ENCODE measurements around the gene ASPG.
A peak's percentile ranks its signal among the peaks of the same experiment; 100 is the strongest.

ASPG gene

GRCh38 chr14:104135904-104136471 is 50.5 kb downstream of the ASPG start:
- no peak for DNase-seq (ENCODE audit: low spot score)

DNA sequence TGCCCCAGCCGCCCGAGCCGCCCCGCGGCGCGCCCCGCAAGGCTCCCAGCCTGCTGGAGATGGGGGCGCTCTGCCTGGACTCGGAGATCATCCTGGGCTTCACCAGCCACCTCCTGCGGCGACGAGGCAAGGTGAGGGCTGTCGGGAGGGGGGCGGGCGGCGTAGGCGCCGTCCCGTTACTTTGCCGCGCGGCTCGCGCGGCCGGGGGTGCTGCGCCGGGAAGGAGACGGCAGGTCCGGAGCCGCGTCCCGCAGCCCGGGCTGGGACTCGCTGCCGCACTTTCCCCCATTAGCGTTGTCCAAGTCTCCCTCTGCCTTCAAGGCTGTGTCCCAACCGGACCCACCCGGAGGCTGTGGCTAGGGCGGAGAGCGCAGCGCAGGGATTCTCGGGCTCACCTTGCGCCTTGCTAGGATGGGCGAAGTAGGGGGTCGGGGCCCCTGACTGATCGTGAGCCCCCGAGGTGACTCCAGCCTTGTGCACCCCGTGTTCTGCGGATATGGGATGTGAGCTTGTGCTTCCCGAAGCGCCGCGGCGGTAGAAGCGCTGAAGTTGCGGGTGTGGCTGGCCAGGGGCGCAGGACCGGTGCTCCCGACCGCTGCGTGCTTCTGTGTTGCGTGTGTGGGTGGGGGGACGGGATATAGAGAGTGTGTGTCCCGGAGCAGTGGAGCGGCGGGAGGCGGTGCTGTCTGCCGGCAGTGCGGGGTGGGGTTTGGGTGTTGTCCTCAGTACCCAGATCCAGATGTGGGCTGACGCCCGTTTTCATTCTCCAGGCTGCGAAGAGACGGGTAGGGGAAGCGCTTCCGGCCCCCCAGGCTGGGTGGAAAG is 51.2 kb downstream of the ASPG start:
- no peak for DNase-seq (ENCODE audit: low spot score)

- peak; percentile 34 for DNase-seq (ENCODE audit: low spot score)
These were observed 52.0 kb downstream of the ASPG start for GRCh38 chr14:104137297-104138097.

GRCh38 chr14:104138098-104138717 is 52.7 kb downstream of the ASPG start, which contains the start of gene KIF26A:
KIF26A (plus strand) TSS chr14:104138587; CDS start chr14:104138723, 136 bp downstream.
- no peak for DNase-seq (ENCODE audit: low spot score)

DNA sequence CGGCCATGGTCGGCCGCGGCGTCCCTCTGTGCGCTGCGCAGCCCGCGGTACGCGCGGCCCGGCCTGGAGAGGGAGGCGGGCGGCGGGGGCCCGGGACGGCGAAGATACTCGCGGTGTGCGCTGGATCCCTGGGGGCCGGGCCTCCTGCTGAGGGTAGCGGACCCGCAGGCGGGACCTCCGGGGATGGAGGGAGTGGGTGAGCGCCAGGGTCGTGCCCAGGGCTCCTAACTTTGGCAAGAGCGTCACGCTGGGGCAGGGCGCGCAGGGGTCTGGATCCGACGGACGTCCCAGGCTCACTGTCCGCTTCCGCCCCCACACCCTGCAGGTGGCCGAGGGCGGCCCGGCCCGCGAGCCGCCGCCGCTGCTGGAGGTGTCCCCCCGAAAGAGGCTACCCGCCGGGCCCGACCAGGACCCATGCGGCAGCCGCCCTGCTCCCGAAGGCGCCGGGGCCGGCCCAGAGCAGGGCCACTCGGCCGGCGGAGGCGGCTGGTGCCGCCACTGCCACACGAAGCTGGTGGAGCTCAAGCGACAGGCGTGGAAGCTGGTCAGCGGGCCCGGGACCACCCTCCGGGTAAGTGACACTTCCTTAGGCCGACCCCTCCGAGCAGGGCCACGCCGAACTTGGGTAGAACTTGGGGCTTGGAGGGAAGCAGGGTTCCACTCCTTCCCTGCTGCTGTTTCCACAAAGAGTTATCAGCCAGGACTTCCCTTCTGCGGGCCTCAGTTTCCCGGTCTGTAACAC is 53.4 kb downstream of the ASPG start:
- no peak for DNase-seq (ENCODE audit: low spot score)

DNA sequence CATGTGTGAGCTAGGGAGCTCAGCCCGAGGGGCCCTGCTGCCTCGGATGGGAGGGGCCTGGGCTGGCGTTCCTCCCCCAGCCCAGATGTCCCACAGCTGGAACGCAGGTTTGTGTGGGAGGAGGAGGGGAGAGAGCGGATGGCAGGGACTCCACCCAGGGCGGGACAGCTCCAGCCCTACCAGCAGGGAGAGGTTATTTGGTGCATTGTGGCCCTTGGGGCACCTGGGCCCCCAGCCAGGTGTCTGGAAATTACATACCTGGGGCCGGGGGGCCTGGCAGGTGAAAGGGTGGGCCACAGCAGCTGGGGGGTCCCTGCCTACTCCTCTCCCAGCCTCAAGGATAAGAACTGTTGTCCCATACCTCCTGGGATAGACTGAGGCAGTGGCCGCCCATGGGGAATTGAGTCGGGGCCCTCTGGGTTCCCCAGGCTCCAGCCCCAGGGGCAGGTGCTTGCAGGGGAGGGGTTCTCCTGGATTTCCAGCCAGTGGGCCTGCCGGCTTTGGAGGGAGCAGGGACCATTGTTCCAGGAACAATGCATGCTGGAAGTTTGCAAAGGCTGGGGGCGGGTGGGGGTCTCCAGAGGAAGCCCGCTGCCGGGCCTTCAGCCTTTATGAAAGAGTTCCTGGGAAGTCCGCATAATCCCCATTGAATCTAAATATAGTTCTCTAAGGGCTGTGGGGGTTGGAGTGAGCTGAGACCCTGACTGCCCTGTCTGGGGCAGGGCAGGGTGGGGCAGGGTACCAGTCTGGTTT is 54.1 kb downstream of the ASPG start:
- DNase-seq (ENCODE audit: low spot score), result no peak

- DNase-seq (ENCODE audit: low spot score), result no peak
These were observed 54.6 kb downstream of the ASPG start for GRCh38 chr14:104140213-104140462.

DNA sequence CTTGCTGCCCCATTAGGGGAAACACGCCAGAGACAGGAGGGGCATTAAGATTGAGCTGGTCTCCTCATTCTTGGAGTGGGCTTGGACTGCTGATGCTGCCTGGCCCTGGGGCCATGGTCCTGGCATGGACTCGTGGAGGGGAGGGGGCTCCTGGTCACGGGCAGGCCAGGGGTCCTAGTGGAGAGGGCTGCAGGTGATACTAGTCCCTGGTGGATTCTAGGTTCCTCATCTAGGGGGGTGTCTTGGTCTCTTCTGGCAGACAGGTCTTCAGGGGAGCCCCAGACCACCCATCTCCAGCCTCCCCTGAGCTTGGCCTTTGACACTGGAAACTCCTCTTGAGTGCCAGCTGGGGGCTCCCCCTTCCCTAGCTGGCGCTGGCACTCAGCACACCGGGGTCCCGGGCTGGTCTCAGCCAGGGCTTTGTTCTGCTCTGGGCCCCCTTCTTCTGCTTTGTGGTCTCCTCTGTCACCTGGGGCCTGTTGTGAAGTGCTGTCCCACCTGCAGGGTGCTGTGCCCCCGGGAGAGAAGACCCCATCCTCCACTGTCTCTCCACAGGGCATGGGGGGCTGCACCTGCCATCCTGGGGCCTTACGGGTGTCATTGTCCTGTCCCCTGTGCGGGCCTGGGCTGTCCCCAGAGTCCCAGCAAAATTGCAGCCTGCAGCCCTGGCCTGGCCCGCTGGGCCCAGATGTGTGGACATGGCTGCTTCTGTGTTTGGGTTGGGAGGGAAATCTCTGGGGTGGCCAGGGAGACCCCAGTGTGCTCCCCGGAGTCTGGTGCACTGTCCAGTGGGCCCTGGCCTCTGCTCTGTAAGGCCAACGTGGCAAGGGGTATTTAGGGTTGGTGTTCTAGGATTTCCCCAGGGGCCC is 55.2 kb downstream of the ASPG start:
- no peak for DNase-seq (ENCODE audit: low spot score)

- DNase-seq (ENCODE audit: low spot score), result no peak
These were observed 56.2 kb downstream of the ASPG start for GRCh38 chr14:104141621-104142091.

DNA sequence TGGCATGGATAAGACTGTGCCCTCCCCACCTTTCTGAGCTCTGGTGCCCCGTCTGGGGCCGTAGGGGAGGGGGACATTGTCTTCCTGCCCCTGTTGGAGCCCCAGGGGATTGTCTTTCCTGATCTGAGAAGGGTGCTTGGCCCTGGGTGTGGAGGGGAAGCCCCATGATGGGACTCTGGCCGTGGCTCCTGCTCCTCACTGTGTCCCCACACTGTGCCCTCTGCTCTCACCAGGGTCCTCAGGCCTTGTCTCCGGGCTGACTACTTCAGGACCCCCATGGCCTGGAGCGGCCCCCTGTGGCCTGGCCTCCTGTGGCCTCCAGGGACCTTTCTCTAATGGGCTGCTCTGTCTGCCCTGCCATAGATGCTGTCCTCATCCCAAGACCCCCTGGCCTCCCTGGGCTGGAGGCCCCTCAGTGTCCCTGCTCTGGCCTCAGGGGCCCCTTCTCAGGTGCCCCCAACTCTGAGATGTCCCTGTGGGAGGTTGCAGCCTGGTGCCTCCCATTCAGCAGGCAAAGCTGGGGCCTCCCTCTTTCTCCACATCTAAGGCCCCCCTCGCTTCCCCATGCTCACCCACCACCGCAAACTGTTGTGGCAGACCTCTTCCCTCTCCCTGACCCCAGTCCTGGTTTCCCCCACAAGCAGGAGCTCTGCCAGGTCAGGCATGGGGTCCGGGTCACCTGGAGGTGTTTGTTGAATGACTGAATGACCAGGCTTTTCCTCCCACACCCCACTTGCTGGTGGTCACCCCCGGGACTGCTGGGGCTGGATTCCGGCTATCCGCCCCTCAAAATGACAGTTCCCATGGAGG is 56.8 kb downstream of the ASPG start:
- DNase-seq (ENCODE audit: low spot score), result no peak

DNA sequence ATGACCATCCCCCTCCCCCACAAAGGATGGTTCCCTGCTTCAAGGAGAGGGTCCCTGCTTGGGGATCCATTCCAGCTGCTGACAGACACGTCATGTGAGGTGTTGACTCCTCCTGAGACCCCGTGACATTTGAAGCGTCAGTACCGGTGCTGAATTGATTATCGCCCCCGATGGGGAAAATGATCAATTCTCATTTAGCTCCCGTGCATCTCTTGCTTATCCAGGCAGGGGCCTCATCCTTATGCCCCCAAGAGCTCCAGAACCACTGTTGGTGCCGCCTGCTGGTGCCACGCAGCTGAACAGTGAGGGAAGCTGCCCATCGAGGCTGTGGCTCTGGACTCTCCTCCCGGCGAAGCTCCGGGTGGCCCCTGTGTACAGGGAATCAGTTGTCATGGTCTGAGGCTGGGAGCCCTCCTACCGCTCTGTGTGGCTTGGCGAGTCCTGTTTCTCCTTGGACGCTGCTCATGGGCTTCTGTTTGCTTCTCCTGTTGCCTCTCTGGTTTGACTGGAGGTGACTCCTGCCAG is 57.5 kb downstream of the ASPG start:
- no peak for DNase-seq (ENCODE audit: low spot score)

DNA sequence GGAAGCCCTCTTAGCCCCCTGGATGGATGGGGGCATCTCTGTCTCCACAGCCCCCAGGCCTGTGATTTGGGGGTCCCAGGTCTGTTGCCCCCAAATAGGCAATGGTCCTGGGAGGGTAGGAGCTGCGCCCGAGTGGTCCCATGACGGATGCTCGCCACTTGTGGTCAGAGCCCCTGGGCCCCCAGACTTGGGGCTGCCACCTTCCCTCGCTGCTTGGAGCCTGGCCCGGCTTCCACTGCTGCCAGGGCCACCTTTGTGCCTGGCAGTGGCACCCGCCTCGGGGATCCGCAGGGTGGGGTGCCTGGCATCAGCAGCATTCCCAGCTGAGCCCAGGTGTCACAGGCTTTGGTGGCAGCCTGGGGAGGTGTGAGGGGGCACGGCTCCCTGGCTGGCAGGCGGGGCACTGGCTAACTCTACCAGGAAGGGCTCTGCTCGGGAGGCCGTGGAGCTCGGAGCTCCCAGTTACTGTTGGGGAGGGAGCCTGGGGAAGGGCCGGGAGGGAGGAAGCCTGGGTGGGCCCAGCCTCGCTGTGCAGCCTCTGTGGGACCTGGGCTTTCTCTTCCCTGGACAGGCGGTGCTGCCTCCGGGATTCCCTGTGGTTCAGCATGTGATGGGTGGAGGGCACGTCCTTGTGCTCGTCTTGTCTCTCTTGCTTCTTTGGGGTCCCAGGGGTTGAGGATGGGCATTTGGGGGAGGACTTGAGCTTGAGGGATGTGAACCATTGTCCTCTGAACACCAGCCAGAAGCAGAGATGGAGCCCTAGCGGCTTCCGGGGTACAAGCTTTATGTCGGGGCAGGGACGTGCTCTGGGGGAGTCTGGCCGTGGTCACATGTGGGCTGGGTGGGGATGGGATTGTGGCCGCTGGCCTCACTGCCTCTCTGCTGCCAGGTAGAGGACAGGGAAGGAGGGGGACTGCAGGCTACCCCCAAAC is 58.3 kb downstream of the ASPG start:
- no peak for DNase-seq (ENCODE audit: low spot score)

DNA sequence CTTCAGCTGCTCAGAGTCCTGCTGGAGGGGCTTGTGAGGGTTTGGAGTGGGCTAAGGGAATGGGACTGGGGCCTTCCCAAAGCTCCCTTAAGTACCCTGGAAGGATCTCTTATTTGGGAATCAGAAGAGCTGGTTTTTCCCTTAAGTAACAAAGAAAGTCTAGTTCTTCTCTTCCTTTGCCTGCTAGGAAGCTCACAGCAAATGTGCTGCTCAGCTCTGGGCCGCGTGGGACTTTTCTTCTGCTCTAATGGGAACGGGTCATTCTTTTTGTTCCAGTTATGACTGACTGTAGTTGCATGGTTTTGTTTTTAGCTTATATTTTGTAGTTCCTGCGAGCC is 58.9 kb downstream of the ASPG start:
- DNase-seq (ENCODE audit: low spot score), result no peak

DNA sequence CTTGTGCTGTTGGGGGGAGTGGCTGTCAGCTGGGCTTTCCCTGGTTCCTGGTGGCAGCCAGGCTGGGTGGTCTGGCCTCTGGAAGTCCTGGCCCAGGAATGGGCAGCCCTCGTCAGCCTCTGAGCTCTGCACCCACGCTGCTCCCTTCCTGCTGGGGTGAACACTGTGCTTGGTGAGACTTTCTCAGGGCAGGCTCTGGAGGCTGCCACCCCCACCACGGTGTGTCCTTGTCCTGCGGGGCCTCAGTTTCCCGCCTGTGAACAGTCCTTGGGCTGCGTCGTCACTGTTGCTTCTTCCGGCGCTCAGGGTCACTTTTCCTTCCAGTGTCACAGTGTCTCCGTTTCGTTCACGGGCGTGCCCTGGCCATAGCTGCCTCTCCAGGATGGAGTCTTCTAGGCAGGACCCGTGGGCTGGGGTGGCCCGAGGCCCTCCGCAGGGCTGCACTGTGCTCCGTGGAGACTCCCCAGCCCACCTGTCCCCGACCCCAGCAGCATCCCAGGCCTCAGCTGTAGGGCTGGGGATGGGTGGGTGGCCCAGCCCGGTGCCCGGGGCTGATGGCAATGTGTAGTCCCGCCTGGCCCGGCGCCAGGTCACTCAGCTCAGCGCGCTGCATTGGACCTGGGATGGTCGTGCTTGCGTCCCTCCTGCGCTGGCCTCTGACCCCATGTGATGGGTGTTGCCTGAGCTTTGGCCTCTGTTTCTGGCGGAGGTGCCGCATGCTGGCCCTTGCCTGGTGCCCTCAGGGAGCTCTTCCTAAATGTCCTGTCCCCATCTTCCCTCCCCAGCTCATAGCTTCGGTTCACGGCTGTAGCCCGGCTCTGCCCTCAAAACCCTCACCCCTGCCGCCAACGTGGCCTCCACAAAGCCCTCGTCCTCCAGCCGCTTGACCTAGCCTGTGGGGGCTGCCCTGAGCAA is 59.7 kb downstream of the ASPG start:
- no peak for DNase-seq (ENCODE audit: low spot score)

- no peak for DNase-seq (ENCODE audit: low spot score)
These were observed 60.5 kb downstream of the ASPG start for GRCh38 chr14:104145826-104146601.
